Thyroid gland (tissue), 4 donors: Measurements from ENCODE around the gene CCR9. TPM values are rescaled to one million over a fixed set of nuclear protein-coding genes. Genes with fewer than 3 reads are reported as not detected.

Experiments
- DNase-seq, 2 donors: peaks; one replicate each; pipeline ENCODE4 v3.0.0-alpha.2; 2019
- H3K27ac ChIP-seq, 3 donors: fragments of 200-600 bp; sonication (generic); 1 replicate in 2 of 3; 2 replicates in 1 of 3; pipeline ENCODE4 v1.5.1; 2016 to 2019; ENCODE audit warnings: mild to moderate bottlenecking in 1 of 3, moderate library complexity in 1 of 3
- H3K27me3 ChIP-seq: fragments of 200-600 bp; sonication (generic); one replicate; pipeline ENCODE4 v1.5.1; 2019
- H3K36me3 ChIP-seq, 2 donors: fragments of 200-600 bp; sonication (generic); one replicate each; pipeline ENCODE4 v1.5.1; 2016 to 2019
- H3K4me1 ChIP-seq, 2 donors: fragments of 200-600 bp; sonication (generic); one replicate each; pipeline ENCODE4 v1.5.1; 2017 to 2019
- H3K4me3 ChIP-seq, 3 donors: fragments of 200-600 bp; sonication (generic); replicated peaks in 1 of 3; 1 replicate in 2 of 3; 2 replicates in 1 of 3; pipeline ENCODE4 v1.5.1; 2016; ENCODE audit warnings: mild to moderate bottlenecking in 1 of 3
- H3K9me3 ChIP-seq: fragments of 200-600 bp; sonication (generic); one replicate; pipeline ENCODE4 v1.5.1; 2017
- CTCF ChIP-seq, 6 experiments: fragments of 200-600 bp in 3 of 6; fragments of 450-650 bp in 3 of 6; sonication (generic) in 3 of 6; IDR thresholded peaks; one replicate each; pipeline ENCODE4 v1.5.1; 2016 to 2019; ENCODE audit warnings: antibody characterized with exemption in 6 of 6, mild to moderate bottlenecking in 2 of 6, inconsistent platforms in 1 of 6, moderate library complexity in 1 of 6
- POLR2A ChIP-seq, 2 donors: fragments of 450-650 bp; IDR thresholded peaks; one replicate each; pipeline ENCODE4 v1.6.1; 2017; ENCODE audit warnings: antibody characterized with exemption in 2 of 2, mild to moderate bottlenecking in 2 of 2, moderate library complexity in 1 of 2
- WGBS, 2 donors: methylation state at CpG; one replicate each; pipeline ENCODE4 v1.1.5; 2017; 5-methylcytosine and 5-hydroxymethylcytosine counted together
- intact Hi-C: fragments of 100-400 bp; cut with DNase I; formaldehyde crosslinking; loops from one replicate; pipeline ENCODE4 v1.15.1; 2023
- total RNA-seq, 4 donors: library from RNA; depleted of rRNA; stranded (reverse); fragments of >200 nt; gene quantifications; one replicate each; pipeline ENCODE4 v1.2.3, GENCODE V29; 2016

The CCR9 gene
- total RNA-seq, 4 donors from 2014 or later: not detected

- TF ChIP-seq CTCF (IDR thresholded peaks at IDR 0.05): no peak
- no peak for TF ChIP-seq POLR2A (IDR thresholded peaks at IDR 0.05)
- no peak overlapping the region for H3K27ac ChIP-seq
- no peaks in the 10 kb centered on the region for H3K9me3 ChIP-seq
- no peaks in the 10 kb centered on the region for H3K4me1 ChIP-seq
- intact Hi-C loops: loop anchor here (5.0 kb wide), 1 partner anchor 161 kb away; no protein-coding TSS in a partner anchor
- DNase-seq: no peak
- H3K27me3 ChIP-seq: no peaks in the 10 kb centered on the region
- no peak overlapping the region for H3K4me3 ChIP-seq
- H3K36me3 ChIP-seq: peaks cover 54 to 61% of the 10 kb centered on the region in 2 donors
- 74 to 80% methylated on average over 3 of the region's 3 CpGs for WGBS, 2 donors
Observed at GRCh38 chr3:45923755-45924154, 37.4 kb downstream of the CCR9 start.

- intact Hi-C loops: no loop called here
- Histone ChIP-seq H3K27me3 (no peaks in the 10 kb centered on the region), H3K4me1 (no peaks in the 10 kb centered on the region), H3K36me3 (peaks cover 61 to 62% of the 10 kb centered on the region in 2 donors), H3K9me3 (no peaks in the 10 kb centered on the region), H3K4me3 (no peak overlapping the region), H3K27ac (no peak overlapping the region)
- no peak for TF ChIP-seq CTCF (IDR thresholded peaks at IDR 0.05)
- no peak for TF ChIP-seq POLR2A (IDR thresholded peaks at IDR 0.05)
- no peak for DNase-seq
- WGBS, 2 donors: 93 to 97% methylated on average over 2 of the region's 2 CpGs
Observed at GRCh38 chr3:45927881-45928280, 41.5 kb downstream of the CCR9 start.

- WGBS, 2 donors: 84 to 88% methylated on average over 7 to 9 of the region's 9 CpGs
- H3K27me3 ChIP-seq: no peaks in the 10 kb centered on the region
- TF ChIP-seq POLR2A (IDR thresholded peaks at IDR 0.05) (no peak), CTCF (IDR thresholded peaks at IDR 0.05) (peak in 3 of 6 experiments; percentile 12 to 45 (median 36))
- no peak overlapping the region for H3K4me3 ChIP-seq
- peaks cover 50 to 56% of the 10 kb centered on the region in 2 donors for H3K36me3 ChIP-seq
- H3K9me3 ChIP-seq: no peaks in the 10 kb centered on the region
- H3K27ac ChIP-seq: no peak overlapping the region
- no peak for DNase-seq
- H3K4me1 ChIP-seq: no peaks in the 10 kb centered on the region
- intact Hi-C loops: no loop called here
Observed at GRCh38 chr3:45929042-45929679, 42.8 kb downstream of the CCR9 start.

- no peak for DNase-seq
- H3K27ac ChIP-seq: no peak overlapping the region
- no peak overlapping the region for H3K4me3 ChIP-seq
- TF ChIP-seq CTCF (IDR thresholded peaks at IDR 0.05): no peak
- TF ChIP-seq POLR2A (IDR thresholded peaks at IDR 0.05): no peak
- peaks cover 68 to 74% of the 10 kb centered on the region in 2 donors for H3K36me3 ChIP-seq
- H3K27me3 ChIP-seq: no peaks in the 10 kb centered on the region
- intact Hi-C loops: no loop called here
- H3K9me3 ChIP-seq: no peaks in the 10 kb centered on the region
- 91 to 94% methylated on average over 6 of the region's 6 CpGs for WGBS, 2 donors
- no peaks in the 10 kb centered on the region for H3K4me1 ChIP-seq
Observed at GRCh38 chr3:45931496-45931895, 45.2 kb downstream of the CCR9 start.

DNA sequence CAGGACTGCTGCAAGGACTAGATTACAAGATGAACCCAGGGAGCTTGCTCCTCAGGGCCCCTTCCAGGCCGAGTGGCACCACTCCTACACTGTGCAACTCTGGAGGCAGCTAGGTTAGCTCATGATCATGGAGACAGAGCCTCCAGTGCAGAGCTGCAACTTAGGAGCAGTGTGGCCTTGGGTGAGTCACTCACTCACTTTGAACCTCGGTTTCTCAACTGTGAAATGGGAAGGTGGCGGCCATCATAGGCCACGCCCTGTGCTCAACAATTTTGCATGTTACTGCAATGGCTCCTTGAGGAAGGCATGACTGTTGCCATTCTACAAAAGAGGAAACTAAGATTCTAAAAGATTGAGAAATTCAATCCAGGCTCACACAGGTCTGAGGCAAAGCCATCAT lies 45.8 kb downstream of the CCR9 start:
- WGBS, 2 donors: 95 to 98% methylated on average over 3 to 4 of the region's 4 CpGs
- intact Hi-C loops: no loop called here
- Histone ChIP-seq H3K36me3 (peaks cover 72 to 76% of the 10 kb centered on the region in 2 donors), H3K4me3 (no peak overlapping the region), H3K27me3 (no peaks in the 10 kb centered on the region), H3K4me1 (no peaks in the 10 kb centered on the region), H3K27ac (no peak overlapping the region), H3K9me3 (no peaks in the 10 kb centered on the region)
- TF ChIP-seq CTCF (IDR thresholded peaks at IDR 0.05): no peak
- no peak for TF ChIP-seq POLR2A (IDR thresholded peaks at IDR 0.05)
- DNase-seq: no peak
